GM19238 (cell line): ENCODE measurements around the gene BSND.

ENCODE experiments used
- DNase-seq: peaks from one replicate; pipeline ENCODE4 v3.0.0; 2011; ENCODE audit warnings: low spot score; ENCODE audit not compliant: insufficient read length

The BSND gene

DNA sequence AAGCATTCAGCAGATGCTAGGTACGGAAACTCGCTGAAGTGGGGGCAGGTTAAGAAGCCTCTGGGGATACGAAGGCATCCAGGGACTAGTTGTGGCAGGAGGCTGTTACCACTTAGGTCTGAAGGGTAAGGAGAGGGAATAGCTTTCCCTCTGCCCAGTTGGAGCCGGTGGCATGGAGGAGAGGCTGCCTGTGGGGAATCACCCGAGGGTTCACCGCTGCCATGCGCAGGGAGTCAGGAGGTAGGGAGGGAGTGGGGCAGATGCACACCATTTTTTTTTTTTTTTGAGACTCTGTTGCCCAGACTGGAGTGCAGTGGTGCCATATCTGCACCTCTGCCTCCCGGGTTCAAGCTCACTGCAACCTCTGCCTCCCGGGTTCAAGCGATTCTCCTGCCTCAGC lies 46.7 kb downstream of the BSND start:
- no peak for DNase-seq

DNA sequence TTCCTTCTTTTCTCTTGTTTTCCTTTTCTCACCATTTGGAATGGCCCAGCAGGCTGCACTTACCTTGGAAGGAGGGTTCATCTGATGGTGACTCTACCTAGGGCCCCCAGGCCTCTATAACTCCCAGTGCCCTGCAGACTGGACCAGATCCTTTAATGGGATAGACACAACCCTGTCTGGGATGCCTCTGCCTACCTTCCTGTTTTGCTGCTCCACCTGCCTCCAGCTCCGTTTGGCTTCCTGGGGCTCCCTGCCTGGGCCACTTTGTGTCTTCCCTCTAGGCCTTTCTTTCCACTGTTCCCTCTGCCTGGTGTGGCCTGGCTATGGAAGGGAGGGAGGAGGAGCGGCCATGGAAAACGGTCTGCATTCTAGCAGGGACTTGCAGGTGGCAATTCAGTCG lies 48.1 kb downstream of the BSND start:
- DNase-seq, result no peak

DNA sequence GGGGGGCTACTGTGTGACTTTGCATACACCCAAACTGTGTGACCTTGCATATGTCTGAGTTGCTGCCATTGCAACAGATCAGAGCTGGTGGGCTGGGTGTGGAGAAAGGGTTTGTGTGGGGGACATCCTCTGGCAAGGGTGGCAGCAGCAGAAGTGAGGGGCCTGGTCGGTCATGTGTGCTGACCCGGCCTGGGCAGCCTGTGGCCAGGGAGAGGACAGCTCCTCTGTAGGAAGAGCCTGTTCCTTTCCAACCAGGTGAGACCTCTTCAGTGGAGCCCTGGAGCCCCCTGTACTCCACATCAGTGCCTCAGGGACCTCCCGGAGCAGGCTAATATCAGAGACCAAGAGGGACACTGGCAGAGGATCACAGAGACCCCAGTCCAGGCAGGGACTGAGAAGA lies 48.9 kb downstream of the BSND start:
- no peak for DNase-seq

DNA sequence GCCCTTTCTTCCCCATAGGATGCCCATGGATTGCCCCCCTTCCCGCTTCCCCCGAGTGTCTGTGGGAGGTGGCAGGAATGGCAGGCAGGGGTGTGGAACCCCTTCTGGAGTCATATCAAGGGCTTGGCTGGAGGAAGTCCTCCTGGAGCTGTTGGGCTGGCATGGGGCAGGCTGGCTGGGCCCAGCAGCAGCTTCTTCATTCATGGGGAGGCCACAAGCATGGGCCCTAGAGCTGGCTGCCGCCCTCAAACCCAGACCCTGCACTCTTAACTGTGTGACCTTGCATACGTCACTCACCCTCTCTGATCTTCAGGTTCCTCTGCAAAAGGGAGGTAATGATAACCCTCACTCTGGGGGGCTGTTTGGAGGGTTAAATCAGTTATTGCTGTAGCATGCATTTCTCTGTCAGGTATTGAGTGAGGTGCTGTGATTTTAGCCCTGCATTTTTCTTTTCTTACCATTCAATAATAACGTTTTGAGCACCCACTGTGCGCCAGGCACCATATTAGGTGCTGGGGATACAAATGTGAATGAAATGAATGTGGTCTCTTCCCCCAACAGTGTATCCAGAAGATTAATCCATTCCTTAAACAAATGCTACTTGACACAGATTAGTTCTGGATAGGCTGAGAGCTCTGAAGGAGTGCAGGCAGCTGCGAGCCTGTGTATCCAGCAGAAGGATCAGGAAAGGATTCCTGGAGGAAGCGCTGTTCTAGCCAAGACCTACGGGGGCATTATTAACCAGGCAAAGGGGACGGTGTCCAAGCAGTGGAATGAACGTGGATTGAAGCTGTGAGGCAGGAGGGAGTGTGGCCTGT lies 49.9 kb downstream of the BSND start:
- no peak for DNase-seq

DNA sequence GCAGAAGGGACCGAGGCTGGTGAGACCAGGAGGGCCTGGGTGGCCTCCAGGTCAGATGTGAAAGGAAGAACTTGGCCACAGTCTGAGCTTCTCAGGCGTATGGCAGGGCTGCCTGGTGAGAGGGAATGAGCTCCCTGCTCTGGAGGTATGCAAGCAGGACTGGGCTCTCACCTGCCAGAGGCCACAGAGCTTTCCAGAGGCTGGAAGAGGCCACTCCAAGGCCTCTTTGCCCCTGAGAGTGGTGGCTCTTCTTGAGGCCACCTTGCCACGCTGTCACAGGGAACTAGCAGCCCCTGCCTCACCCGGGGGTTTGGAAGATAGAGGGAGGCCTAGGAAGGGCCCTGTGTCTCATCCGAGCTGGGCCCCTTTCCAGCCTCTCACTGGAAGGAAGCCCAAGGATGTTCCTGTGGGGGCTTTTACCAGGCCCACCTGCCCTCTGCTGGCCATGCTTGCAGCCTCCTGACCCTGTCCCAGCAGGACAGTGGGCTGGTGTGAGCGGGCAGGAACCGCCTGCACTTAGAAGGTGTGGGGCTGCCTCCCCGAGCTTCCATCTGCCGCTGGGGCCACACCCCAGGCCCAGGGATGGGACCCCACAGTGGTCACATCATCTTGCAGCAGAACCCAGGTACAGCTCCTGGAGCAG lies 50.7 kb downstream of the BSND start:
- no peak for DNase-seq

DNA sequence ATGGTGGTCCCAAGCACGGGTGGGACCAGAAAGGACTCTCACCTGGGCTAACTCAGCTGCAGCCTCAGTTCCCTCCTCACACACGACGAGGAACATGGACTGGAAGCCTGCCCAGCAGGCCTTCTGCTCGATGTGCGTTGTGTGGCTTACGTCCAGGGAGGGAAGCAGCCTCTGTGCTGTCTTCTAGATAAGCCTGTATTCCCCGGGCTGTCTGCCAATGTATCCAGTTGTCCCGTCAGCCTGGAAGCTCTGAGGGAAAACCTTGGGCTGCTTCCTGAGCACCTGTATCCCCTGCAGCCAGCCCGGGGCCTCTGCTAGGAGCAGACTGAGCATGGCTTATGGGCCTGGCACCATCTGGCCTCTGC lies 51.2 kb downstream of the BSND start:
- no peak for DNase-seq

DNA sequence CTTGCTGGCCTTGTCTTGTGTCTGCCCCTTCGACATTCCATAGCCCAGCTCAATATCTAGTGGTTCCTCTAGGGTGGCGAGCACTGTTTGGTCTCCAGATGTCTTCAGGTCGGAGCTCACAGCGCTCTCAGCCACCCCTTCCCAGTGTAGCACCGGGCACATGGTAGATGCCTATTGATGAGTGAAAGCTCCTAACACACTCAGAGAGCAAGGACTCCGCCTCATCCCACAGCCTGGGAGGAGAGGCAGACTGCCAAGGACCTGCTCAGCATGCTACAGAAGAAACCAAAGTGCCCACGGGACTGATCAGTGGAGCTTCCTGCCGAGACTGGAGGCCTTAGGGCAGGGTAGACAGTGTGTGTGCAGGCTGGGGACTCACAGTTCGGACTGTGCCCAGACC lies 51.5 kb downstream of the BSND start:
- no peak for DNase-seq

DNA sequence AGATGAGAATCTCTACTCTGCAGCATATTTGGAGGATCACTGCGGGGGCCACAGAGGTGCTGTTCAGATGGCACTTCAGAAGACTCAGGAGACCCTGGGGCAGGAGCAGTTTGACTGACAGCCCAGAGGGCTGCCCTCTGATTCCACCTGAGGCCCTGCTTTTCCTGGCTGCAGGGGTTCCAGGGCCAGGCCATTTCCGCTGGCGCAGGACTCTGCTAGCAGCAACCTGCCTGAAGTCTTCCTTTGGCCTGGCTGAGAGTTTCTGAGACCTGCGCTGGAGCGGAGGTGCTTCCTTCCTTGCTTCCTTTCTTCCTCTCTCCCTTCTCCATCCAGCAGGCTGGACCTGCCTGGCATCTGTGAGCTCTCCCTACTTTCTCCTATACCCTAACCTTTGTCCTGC lies 52.4 kb downstream of the BSND start:
- no peak for DNase-seq

DNA sequence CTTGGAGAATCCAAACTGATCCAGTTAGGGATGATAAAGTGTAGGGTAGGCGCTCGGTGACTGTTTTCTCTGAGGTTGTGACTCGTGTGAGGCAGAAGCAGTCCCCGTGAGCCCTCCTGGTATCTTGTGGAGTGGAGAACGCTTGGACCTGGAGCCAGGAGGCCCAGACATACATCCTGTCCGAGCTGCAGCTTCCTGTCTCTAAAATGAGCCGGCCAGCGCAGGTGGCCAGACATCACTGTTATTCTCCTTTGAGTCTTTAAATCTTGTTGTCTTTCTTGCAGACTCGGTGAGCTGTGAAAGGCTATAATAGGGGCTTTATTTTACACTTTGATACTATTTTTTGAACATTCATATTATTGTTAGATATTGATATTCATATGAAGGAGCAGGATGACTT lies 52.9 kb downstream of the BSND start:
- no peak for DNase-seq

DNA sequence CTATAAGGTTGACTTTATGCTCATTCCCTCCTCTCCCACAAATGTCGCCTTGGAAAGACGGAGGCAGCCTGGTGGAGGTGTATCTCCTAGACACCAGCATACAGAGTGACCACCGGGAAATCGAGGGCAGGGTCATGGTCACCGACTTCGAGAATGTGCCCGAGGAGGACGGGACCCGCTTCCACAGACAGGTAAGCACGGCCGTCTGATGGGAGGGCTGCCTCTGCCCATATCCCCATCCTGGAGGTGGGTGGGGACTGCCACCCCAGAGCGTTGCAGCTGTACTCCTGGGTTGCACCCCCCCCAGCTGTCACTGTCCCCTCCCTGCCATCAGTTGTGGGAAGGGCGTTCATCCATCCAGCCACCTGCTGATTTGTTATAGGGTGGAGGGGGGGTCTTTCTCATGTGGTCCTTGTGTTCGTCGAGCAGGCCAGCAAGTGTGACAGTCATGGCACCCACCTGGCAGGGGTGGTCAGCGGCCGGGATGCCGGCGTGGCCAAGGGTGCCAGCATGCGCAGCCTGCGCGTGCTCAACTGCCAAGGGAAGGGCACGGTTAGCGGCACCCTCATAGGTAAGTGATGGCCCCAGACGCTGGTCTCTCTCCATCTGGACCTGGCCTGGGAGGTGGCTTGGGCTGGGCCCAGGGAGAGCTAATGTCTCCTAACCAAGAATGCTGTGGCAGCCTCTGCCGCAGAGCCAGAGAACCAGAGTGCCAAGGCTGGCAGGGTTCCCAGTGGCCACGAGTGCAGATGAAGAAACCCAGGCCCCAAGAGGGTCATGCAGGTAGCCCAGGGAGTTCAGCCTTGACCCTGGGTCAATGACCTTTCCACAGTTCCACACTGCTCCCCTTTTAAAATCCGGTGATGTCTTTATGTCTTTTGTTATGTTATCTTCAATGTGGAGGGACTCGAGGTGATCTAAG lies 53.7 kb downstream of the BSND start:
- no peak for DNase-seq

DNA sequence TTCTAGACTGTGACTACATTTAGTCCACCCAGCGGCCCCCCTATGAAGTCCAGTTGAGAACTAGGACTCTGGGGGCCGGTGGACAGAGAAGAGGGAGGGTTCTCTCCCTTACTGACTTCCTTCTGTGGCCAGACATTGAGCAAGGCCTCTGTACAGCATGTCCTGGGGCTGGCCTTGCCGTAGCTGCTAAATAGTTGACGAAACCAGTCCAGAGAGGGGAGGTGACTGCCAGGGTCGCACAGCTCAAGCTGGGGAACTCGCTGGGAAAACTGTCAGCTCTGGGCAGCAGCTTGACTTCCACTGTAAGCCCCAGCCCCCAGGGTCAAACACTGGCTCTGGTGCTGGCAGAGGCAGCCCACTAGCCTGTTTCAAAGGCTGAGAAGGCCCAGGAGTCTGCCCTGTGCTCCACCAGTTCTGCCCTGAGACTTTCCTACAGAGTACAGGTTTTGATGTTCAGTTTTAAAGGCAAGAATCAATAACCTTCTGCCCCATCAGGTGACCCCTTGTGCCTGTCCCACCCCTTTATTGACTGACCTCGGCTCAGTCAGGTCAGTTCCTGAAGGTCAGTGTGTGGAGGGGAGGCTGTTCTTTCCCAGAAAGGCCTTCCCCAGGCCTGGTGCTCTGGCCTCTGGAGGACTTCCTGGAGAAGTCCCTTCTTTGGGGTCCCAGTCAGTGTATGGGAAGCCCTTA lies 54.7 kb downstream of the BSND start:
- DNase-seq, result no peak

DNA sequence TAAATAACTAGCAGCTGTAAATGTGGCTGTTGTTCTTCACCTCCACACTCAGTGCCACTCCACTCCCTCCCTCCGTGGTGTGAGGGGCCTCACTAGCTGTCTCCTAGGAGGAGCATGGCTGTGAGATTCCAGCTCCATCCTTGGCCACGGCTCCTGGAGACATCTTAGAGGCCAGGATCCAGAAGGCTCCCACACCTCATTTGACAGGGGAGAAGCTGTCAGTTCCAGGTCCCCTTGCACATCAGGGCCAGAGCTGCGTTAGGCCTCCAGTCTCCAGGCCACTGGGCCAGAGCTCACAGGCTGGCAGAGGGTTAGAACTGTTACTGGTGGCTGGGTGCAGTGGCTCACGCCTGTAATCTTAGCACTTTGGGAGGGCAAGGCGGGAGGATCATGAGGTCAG lies 55.7 kb downstream of the BSND start:
- no peak for DNase-seq

DNA sequence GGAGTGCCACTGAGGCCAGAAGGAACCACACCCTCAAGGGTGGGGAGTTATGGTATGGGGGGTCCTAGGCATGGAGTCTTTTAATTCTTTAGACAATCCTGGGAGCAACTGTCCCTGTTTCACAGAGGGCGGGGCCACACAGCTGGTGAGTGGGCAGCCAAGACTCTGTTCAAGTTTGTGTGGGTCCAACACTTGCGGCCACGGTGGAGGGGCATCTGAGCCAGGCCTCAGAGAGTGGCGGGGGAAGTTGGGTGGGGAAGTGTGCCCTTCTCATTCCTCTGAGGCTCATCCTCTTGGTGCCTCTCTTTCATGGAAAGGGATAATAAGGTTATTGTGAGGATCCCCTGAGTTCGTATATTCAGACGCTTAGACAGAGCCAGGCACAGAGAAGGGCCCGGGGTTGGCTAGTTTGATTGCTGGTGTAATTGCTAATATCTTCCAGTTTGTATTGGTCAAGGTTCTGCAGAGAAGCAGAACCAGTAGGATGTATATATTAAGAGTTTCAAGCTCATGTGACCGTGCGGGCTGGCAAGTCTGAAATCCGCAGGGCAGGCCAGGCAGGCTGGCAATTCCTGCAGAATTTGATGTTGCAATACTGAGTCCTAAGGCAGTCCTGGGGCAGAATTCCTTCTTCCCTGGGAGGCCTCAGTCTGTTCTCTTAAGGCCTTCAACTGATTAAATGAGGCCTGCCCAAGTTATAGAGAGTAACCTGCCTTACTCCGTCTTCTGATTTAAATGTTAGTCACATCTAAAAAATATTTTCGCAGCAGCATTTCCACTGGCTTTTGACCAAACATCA lies 56.5 kb downstream of the BSND start:
- DNase-seq, result no peak

DNA sequence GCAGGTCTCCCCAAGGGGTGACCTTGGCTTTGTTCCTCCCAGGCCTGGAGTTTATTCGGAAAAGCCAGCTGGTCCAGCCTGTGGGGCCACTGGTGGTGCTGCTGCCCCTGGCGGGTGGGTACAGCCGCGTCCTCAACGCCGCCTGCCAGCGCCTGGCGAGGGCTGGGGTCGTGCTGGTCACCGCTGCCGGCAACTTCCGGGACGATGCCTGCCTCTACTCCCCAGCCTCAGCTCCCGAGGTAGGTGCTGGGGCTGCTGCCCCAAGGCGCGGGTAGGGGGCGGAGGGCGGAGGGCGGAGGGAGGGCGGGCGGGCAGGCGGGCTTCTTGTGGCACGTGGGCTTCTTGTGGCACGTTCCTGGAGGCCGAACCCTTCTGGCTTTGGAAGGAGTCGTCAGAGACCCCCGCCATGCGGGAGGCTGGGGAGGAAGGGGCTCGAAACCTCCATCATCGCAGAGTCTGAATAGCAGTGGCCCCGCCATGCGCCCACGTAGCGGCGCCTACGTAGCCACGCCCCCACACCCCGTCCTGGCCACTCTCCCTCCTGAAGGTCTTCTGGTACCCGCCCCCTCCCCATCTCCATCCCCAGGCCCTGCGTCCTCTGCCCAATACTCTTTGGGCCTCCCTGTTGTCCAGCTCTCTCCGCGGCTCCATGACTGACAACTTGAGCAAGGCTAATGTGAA lies 57.4 kb downstream of the BSND start:
- no peak for DNase-seq

DNA sequence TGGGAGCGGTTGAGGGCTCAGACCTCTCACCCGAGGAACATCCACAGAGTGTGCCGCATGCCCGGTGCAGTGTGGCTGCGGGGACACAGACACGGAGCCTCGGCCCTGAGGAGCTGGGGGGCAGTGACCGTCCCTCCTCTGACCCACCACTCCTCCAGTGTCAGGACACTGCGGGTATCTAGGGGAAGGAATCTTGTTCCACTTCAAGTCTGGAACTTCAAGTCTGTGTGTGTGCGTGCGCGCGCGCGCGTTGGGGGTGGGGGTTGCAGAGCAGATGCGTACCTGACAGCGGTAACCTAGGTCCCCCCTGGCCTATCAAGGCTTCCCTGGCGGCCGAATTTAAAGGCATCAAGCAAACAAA lies 57.9 kb downstream of the BSND start:
- DNase-seq, result no peak

DNA sequence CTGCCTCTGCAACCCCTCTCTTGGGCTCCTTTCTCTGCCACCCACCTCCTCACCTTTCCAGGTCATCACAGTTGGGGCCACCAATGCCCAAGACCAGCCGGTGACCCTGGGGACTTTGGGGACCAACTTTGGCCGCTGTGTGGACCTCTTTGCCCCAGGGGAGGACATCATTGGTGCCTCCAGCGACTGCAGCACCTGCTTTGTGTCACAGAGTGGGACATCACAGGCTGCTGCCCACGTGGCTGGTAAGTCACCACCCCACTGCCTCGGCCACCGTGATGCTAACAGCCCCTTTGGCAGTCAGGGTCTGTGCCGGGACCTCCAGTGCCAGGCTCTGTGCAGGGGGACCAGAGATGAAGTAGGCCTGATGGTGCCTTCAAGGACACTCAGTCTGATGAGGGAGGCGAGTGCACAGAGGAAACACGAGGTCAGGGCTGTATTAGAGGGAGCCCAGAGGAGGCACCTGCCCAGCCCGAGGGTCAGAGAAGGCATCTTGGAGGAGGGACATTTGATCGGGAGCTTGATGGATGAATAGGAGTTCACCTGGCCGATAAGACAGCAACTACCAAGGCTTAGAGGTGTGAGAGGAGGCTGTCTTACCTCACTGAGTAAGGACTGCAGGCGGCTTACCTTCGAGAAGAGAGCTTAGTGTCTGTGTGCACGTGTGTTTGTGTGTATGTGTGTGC lies 58.7 kb downstream of the BSND start:
- no peak for DNase-seq

DNA sequence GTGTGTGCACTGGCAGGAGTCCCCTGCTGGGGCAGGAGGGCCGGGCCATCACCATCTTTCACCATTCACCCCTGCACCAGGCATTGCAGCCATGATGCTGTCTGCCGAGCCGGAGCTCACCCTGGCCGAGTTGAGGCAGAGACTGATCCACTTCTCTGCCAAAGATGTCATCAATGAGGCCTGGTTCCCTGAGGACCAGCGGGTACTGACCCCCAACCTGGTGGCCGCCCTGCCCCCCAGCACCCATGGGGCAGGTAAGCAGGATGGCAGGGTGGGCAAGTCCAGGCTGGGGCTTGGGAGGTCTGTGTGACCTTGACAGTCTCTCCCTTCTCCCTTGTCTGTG lies 59.2 kb downstream of the BSND start:
- no peak for DNase-seq

DNA sequence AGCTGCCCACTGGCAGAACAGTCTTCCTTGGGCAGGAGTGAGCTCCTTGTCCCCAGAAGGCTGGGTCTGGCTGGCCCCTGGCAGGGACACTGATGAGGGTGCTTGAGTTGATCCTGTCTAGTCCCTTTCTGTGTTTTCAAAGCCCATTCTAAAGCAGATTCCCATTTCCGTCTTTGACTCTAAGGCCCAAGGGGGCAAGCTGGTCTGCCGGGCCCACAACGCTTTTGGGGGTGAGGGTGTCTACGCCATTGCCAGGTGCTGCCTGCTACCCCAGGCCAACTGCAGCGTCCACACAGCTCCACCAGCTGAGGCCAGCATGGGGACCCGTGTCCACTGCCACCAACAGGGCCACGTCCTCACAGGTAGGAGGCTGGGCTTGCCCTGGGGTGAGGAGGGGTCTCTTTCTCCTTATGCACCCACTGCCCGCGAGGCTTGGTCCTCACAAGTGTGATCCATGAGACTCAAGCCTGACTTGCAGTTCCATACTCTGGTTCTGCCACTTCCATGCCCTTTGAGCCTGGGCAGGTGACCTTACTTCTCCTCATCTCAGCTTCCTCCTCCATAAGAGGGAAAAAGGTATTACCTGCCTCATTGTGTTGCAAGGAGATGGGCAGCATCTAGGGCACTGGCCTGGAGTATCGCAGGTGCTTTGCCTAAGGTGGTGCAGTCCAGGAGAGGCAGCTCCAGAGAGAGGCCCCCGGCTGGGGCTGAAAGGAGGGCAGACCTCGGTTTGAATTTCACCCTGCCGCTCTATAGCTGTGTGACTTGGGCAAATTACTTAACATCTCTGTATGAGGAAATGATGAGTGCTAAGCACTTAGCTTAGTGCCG lies 60.8 kb downstream of the BSND start:
- no peak for DNase-seq
